Tibial nerve (tissue), 4 donors: ENCODE measurements around the gene KMT2E. TPM values are rescaled to one million over a fixed set of nuclear protein-coding genes. Genes with fewer than 3 reads are reported as not detected.
"Not testable (repeated sequence)": the region's sequence is repeated elsewhere in the genome, so short reads cannot be mapped to it uniquely, and the experiment has no call there.

ENCODE experiments used
- DNase-seq, 2 donors: peaks; one replicate each; pipeline ENCODE4 v3.0.0-alpha.2; 2019; ENCODE audit warnings: low spot score in 2 of 2
- H3K27ac ChIP-seq, 4 donors: fragments of 200-600 bp; sonication (generic) in 3 of 4; one replicate each; pipeline ENCODE4 v1.5.1; 2017 to 2019; ENCODE audit warnings: mild to moderate bottlenecking in 1 of 4
- H3K27me3 ChIP-seq, 2 donors: fragments of 200-600 bp; sonication (generic) in 1 of 2; one replicate each; pipeline versions ENCODE4 v1.5.1 to v1.6.0; 2017 to 2019
- H3K36me3 ChIP-seq, 3 donors: fragments of 200-600 bp; sonication (generic); one replicate each; pipeline ENCODE4 v1.5.1; 2018 to 2019
- H3K4me1 ChIP-seq, 4 donors: fragments of 200-600 bp; sonication (generic) in 3 of 4; one replicate each; pipeline ENCODE4 v1.5.1; 2017 to 2019
- H3K4me3 ChIP-seq, 4 donors: fragments of 200-600 bp; sonication (generic) in 3 of 4; one replicate each; pipeline ENCODE4 v1.5.1; 2017 to 2019; ENCODE audit warnings: mild to moderate bottlenecking in 1 of 4, moderate library complexity in 1 of 4
- H3K9me3 ChIP-seq, 4 donors: fragments of 200-600 bp; sonication (generic) in 3 of 4; one replicate each; pipeline ENCODE4 v1.5.1; 2017 to 2019
- CTCF ChIP-seq, 5 experiments: fragments of 200-600 bp in 3 of 5; fragments of 450-650 bp in 2 of 5; sonication (generic) in 3 of 5; IDR thresholded peaks; one replicate each; pipeline ENCODE4 v1.5.1; 2016 to 2019; ENCODE audit warnings: antibody characterized with exemption in 5 of 5, mild to moderate bottlenecking in 3 of 5, moderate library complexity in 2 of 5
- EP300 ChIP-seq, 2 donors: sonication (generic); formaldehyde crosslinking; IDR thresholded peaks; one replicate each; pipeline ENCODE4 v1.6.1; 2017; ENCODE audit warnings: antibody characterized with exemption in 2 of 2, mild to moderate bottlenecking in 1 of 2
- POLR2A ChIP-seq, 2 donors: fragments of 450-650 bp; IDR thresholded peaks; one replicate each; pipeline ENCODE4 v1.6.1; 2017; ENCODE audit warnings: antibody characterized with exemption in 2 of 2, mild to moderate bottlenecking in 2 of 2, moderate library complexity in 2 of 2
- WGBS, 2 donors: methylation state at CpG; one replicate each; pipeline ENCODE4 v1.1.5; 2018; 5-methylcytosine and 5-hydroxymethylcytosine counted together
- total RNA-seq, 4 donors: library from RNA; depleted of rRNA; stranded (reverse); fragments of >200 nt; gene quantifications; one replicate each; pipeline ENCODE4 v1.1.0, GENCODE V29; 2016

The KMT2E gene
- total RNA-seq, 4 donors from 2014 or later: 91.4 to 141 (median 132) TPM

- Histone ChIP-seq H3K27ac (no peak overlapping the region), H3K36me3 (no peaks in the 10 kb centered on the region), H3K9me3 (no peaks in the 10 kb centered on the region), H3K4me1 (peaks cover 0 to 92% (median 48%) of the 10 kb centered on the region in 4 donors), H3K27me3 (no peaks in the 10 kb centered on the region), H3K4me3 (no peak overlapping the region)
- DNase-seq: no peak
- 28 to 39% methylated on average over 1 of the region's 1 CpG for WGBS, 2 donors
- TF ChIP-seq EP300 (IDR thresholded peaks at IDR 0.05) (no peak), POLR2A (IDR thresholded peaks at IDR 0.05) (no peak), CTCF (IDR thresholded peaks at IDR 0.05) (no peak)
These were observed 10.7 kb downstream of the KMT2E start for GRCh38 chr7:105024734-105025133.

DNA sequence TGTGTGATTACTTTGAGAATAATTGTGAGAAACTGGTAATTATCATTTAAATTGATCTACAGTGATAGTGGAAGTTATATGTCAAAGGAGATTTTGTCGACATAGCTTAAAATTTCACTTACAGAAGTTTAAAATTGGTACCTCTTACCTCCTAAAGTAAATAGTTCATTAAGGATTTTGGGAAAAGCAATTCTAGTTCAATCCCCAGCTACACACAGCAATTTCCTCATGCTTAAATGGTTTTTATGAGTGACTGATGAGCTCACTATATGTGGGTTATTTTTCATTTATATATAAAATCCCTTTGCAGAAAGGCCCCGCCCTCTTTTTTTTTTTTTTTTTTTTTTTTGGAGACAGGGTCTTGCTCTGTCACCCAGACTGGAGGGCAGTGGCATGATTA is 12.7 kb downstream of the KMT2E start:
- 96 to 99% methylated on average over 2 of the region's 2 CpGs for WGBS, 2 donors
- H3K27me3 ChIP-seq: no peaks in the 10 kb centered on the region
- no peaks in the 10 kb centered on the region for H3K36me3 ChIP-seq
- no peak overlapping the region for H3K27ac ChIP-seq
- H3K4me1 ChIP-seq: peaks cover 0 to 86% (median 44%) of the 10 kb centered on the region in 4 donors
- TF ChIP-seq POLR2A (IDR thresholded peaks at IDR 0.05): no peak
- no peak for TF ChIP-seq CTCF (IDR thresholded peaks at IDR 0.05)
- no peak for TF ChIP-seq EP300 (IDR thresholded peaks at IDR 0.05)
- H3K4me3 ChIP-seq: no peak overlapping the region
- H3K9me3 ChIP-seq: no peaks in the 10 kb centered on the region
- no peak for DNase-seq

DNA sequence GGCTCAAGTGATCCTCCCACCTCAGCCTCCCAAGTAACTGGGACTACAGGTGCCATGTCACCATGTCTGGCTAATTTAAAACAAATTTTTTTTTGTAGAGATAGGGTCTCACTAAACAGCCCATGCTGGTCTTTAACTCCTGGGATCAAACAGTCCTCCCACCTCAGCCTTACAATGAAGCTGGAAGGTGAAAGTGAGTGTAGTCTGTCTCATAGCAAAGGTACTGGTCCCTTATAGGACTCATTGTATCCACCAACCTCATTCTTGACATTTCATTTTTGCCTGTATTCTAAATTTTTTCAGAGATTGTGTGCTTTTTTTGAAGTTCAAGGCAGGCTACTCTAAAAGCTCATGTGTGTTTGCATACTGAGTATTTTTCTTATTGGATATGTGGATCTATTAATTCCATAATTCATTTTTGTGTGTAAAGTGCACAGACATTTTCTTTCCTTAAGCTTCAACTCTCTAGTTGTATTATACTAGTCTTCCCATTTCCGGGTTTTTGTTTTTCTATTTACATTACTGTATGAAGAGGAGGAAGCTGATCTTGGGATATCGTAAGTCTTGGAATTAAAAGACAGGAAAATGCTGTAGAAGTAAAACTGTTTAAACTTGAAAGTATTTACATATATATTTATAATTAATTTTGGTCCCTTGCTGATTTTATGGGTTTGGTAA is 13.3 kb downstream of the KMT2E start:
- peaks cover 0 to 80% (median 41%) of the 10 kb centered on the region in 4 donors for H3K4me1 ChIP-seq
- WGBS, 2 donors: 29 to 31% methylated on average over 2 of the region's 2 CpGs

GRCh38 chr7:105028004-105028403 is 14.0 kb downstream of the KMT2E start:
- Histone ChIP-seq H3K27ac (no peak overlapping the region), H3K9me3 (no peaks in the 10 kb centered on the region), H3K4me1 (peaks cover 0 to 73% (median 37%) of the 10 kb centered on the region in 4 donors), H3K4me3 (no peak overlapping the region), H3K36me3 (peaks cover 0 to 6% (median 0%) of the 10 kb centered on the region in 3 donors), H3K27me3 (no peaks in the 10 kb centered on the region)
- TF ChIP-seq POLR2A (IDR thresholded peaks at IDR 0.05) (no peak), EP300 (IDR thresholded peaks at IDR 0.05) (no peak), CTCF (IDR thresholded peaks at IDR 0.05) (no peak)
- WGBS, 2 donors: 72 to 73% methylated on average over 5 of the region's 5 CpGs
- no peak for DNase-seq

More for the DNA sequence above, 13.3 kb downstream of the KMT2E start:
- Histone ChIP-seq H3K9me3 (no peaks in the 10 kb centered on the region), H3K4me3 (no peak overlapping the region), H3K36me3 (peaks cover 0 to 2% (median 0%) of the 10 kb centered on the region in 3 donors), H3K27me3 (no peaks in the 10 kb centered on the region), H3K27ac (no peak overlapping the region)
- no peak for DNase-seq
- TF ChIP-seq POLR2A (IDR thresholded peaks at IDR 0.05) (no peak), EP300 (IDR thresholded peaks at IDR 0.05) (no peak), CTCF (IDR thresholded peaks at IDR 0.05) (no peak)

GRCh38 chr7:105028941-105029340 is 14.9 kb downstream of the KMT2E start:
- 93 to 96% methylated on average over 8 of the region's 8 CpGs for WGBS, 2 donors

More at GRCh38 chr7:105028941-105029340, 14.9 kb downstream of the KMT2E start:
- not testable (repeated sequence) for H3K9me3 ChIP-seq, DNase-seq, H3K27me3 ChIP-seq, H3K36me3 ChIP-seq, H3K4me3 ChIP-seq, H3K27ac ChIP-seq
- H3K4me1 ChIP-seq: peaks cover 0 to 71% (median 37%) of the 10 kb centered on the region in 4 donors
